Stimulated activated CD4-positive, alpha-beta T cell treated with anti-CD3 and anti-CD28 coated beads, Interleukin-4, amount 100 ng/mL, for 48 hours (primary cell): ENCODE data around the gene GRIN2A.

Experiments used
- DNase-seq, 2 donors: peaks; one replicate each; pipeline ENCODE4 v3.0.0-alpha.2; 2020; ENCODE audit warnings: low read depth in 2 of 2

Gene GRIN2A

DNA sequence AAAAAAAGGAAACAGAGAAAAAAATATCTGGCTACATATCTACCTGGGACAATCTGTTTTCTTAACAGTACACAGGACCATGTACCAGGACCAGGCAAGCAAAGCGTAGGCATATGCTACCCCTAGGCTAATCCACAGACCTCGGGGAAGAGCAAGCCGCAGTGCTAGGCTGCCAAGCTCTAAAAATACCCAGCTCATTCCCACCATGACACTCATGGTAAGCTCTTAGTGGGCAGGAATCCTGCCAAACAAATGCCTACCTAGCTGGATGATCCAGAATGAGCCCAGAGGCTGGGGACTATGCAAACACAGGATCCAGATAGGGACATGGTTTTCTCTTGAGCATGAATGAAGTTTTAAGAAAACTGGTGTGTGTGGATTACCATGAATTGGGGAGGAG, 95.6 kb downstream of the GRIN2A start:
- DNase-seq: no peak

GRCh38 chr16:10085078-10085798, 97.0 kb downstream of the GRIN2A start:
- DNase-seq: no peak

- DNase-seq: no peak
These were observed 98.9 kb downstream of the GRIN2A start for GRCh38 chr16:10083301-10083700.

DNA sequence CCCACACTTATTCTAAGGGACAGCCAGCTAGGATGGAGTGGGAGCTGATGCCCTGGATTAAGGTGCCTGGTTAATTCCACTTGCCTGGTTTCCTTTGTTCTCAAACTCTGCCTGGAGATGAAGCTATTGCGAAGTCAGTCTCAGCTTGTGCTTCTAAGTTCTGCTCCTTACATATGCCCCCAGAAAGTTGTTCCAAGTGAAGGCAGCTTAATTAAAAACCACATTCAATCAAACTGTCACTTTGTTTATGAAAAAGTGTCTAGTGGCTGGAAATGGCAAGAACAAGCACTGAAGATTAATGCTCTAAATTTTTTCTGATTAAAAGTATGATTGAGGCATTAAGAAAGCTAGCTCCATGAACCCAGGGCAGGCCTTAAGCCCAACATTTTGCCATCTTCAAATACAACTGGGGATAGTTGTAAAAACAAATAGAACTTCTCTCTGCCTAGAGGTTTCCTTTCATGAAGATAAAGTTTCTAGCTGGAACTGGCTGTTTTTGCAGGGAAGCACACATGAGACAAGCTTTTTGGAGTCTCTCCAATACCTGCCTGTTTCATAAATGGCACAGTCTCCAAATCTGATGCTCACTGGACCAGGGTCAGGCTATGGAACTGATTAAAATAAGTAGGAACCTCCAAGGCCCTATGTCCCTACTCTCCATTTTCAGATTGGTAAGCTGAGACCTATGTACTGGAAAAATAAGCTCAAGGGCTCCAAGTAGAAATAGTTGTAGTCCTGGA, 100.9 kb downstream of the GRIN2A start:
- no peak for DNase-seq

GRCh38 chr16:10080051-10080772, 102.0 kb downstream of the GRIN2A start:
- no peak for DNase-seq

DNA sequence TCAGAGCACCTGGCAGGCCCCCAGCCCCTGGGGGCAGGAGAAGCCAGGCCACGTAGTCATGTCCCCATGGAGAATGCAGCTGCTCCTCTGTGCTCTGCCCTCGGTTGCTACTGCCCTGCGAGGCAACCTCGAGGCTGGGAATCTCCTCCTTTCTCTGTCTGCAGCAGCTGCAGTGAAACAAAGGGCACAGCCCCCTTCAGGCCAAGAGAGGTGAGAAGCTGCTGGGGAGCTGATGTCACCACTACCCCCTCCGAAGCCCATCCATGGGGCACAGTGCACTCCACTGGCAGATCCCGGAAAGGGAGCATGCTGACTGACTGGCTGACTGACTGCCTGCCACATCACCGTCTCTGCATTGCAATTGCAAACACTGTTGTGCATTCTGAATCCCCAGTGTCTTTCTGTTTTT, 103.7 kb downstream of the GRIN2A start:
- DNase-seq: no peak

- no peak for DNase-seq
These were observed 104.4 kb downstream of the GRIN2A start for GRCh38 chr16:10077861-10078260.

GRCh38 chr16:10076037-10076436, 106.2 kb downstream of the GRIN2A start:
- no peak for DNase-seq

DNA sequence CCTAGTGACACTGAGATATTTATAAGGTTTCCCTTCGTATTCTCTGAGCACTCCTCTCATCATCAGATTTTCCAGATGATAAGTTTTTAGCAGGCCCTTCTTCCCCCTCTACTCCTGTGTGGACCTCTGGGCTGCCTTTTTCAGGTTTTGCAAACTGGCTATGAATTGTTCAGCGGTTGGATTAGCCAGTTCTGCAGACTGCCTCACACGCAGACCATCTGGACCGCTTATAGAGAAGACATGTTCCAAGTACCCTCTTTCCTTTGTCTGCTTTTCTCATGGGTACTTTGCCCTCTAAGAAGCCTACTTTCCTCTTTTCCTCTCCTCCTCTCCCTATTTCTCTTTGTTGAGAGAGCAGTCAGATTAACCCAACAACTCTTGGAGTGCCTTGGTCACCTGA, 111.6 kb downstream of the GRIN2A start:
- no peak for DNase-seq

- no peak for DNase-seq
These were observed 112.9 kb downstream of the GRIN2A start for GRCh38 chr16:10069374-10069773.

DNA sequence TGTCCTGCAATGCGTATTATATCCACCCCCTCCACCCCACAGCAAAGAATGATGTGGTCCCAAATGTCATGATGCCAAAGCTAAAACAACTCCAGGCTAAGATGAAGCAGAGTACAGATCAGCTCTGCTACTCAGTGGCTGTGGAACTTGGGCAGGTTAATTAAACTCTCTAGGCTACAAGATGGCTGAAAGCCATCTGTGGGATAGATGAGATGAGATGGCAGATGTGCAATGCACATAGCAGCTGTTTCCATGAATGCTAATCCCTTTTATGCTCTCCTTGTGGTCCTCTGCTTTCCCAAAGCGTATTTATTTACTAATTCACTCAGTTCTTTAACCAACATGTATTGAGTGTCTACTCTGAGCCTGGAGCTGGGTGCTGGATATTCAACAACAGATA, 114.4 kb downstream of the GRIN2A start:
- no peak for DNase-seq

DNA sequence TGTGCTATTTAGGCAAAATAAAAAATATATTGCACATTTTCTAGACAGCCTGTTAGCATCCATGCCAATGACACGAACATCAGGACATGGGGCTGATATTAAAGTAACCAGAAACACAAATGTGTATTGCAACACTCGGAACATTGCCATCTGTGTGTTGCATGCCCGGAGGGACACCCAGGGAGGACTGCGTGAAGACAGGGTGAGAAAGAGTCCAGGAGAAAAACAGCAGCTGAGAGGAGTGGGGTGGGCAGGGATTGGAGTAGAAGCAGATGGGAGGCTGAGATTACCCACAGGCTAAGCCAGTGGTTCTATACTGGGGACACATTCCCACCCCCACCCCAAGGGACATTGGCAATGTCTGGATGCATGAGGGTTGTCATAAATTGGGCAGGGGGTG, 114.8 kb downstream of the GRIN2A start:
- DNase-seq: no peak

- DNase-seq: no peak
These were observed 117.2 kb downstream of the GRIN2A start for GRCh38 chr16:10065019-10065418.

DNA sequence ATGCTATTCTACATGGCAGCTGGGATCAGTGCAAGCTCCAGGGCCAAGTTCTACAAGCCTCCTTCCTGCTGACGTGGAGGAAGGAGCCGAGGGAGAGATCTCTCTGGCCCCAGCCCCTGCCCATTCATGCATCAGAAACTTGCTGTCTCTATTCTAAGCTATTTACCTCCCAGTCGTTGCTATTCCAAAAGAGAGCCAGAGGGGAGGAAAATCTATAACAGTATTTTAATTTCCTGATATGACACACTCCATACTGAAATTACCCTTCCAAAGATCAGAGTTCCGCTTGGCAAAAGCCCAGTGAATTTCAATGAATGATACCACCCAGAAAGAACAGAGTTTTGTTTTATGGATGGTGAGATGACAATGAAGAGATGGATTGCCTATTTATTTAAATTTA, 133.4 kb downstream of the GRIN2A start:
- no peak for DNase-seq

DNA sequence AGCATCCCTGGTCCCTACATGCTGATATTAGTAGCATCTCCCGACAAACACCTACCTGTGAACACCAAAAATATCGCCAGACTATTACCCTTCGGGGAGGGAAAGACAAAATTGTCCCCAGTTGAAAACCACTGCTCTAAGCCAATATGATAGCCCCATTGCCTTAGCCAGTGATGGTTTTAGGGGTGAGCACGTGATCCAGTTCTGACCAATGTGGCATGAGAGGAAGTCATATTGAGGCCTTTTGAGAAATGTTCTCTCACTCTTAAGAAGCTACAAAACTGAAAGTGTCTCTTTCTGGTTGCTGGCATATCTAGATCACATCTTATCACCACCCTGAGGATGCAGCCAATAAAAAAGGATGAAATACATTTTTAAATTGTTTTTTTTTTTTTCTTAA, 136.3 kb downstream of the GRIN2A start:
- DNase-seq: no peak

DNA sequence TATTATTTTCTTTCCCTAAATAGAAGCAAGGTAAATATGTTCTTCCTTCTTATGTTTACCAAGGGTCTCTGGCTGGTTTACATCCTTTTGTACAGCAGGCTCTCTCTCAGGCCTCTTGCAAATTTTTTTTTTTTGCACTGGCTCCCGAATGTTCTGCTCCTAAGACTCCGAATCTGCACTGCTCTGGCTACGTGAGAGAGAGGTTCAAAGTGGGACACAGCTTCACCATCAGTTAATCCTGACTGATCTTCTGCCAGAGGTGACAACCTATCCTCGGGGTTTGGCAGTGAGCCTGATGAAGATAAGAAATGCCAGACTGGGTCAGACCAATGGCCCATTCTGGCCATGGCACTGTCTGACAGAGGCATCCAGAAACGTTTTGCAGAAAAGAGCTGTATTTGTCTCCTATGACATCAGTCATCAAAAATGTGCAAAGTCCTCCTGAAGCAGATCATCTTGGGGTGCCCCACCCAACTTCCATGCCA, 136.9 kb downstream of the GRIN2A start:
- DNase-seq: no peak

- DNase-seq: no peak
These were observed 141.8 kb downstream of the GRIN2A start for GRCh38 chr16:10040136-10041080.

DNA sequence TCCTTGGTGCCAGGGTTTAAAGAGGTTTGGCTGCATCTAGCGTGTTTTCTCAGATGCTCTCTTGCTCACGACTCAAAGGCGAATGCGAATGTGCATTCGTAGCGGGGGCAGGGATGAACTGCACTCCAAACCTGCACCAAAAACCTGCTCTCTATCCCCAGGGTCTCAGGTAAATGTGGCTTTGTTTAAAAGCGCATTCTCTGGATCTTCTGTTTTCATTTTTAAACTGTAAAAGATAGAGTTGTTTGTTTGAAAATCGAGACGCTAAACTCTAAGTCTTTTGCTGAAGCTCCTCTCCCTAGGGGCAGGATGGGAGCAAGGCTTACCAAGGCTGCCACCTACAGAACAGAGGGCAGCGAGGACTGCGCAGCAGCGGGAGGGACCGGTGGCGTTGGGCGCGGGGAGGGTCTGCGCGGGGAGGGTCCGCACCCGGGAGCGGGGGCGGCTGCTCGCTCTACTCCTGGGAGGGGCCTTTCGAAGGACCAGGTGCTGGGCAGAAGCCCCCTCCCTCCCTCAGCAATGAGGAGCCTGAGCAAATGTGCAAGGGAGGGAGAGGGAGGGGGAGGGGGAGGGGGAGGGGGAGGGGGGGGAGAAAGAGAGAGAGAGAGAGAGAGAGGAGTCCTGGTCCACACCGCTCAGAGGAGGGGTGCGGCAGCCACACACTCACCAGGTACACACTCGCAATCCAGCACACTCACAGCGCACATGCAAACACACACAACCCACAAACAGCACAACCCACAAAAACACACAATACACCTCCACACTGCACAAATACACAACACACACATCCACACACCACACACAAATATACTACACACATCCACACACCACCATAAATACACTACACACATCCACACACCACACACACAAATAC, 142.8 kb downstream of the GRIN2A start:
- no peak for DNase-seq

DNA sequence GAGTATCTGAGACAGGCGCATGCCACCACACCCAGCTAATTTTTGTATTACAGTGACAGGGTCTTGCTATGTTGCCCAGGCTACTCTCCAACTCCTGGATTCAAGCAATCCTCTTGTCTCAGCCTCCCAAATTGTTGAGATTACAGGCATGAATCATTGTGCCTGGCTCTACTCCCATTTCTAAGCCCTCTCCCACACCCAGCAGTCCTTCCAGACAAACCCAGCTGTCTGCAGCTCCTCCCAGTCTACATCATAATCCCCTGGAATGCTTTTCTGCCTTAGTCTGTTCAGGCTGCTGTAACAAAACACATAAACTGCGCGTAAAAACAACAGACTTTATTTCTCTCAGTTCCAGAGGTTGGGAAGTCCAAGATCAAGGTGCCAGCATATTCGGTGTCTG, 144.5 kb downstream of the GRIN2A start:
- DNase-seq: no peak

- no peak for DNase-seq
These were observed 145.3 kb downstream of the GRIN2A start for GRCh38 chr16:10036956-10037355.

DNA sequence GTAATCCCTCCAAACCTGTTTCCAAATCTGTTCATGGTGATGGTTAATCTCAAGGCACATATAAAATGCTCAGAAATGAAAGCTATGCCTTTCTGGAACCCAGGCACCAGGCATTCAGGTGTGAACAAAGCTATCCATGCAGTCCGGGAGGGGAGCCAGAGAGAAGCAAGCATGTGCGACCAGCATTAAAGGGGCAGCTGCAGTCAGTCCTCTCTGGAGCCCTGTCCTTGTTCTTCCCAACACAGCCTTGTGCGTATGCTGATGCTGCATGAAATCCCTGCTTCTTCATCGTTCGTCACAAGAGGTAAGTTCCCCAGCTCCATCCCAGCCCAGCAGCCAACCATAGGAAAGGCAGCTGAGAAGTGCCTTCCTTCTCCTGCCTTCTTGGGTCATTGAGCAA, 148.7 kb downstream of the GRIN2A start:
- no peak for DNase-seq
